SHP77 treated with DMSO at 0.1 percent for 48 hours (cell line): ENCODE measurements around the gene GAS7.

Experiments
- DNase-seq: peaks from one replicate; lab custom pipeline; 2025; lab: John Stamatoyannopoulos, UW

Gene GAS7

GRCh38 chr17:9981344-9981915 is 217.0 kb downstream of the GAS7 start:
- no peak for DNase-seq

- no peak for DNase-seq
Measured at GRCh38 chr17:9979463-9979995, 218.9 kb downstream of the GAS7 start.

- no peak for DNase-seq
Measured at GRCh38 chr17:9977180-9977575, 221.2 kb downstream of the GAS7 start.

GRCh38 chr17:9976283-9977179 is 221.9 kb downstream of the GAS7 start:
- DNase-seq, result no peak

GRCh38 chr17:9974448-9975381 is 223.7 kb downstream of the GAS7 start:
- DNase-seq, result no peak

- DNase-seq, result no peak
Measured at GRCh38 chr17:9973669-9974447, 224.5 kb downstream of the GAS7 start.

- DNase-seq, result no peak
Measured at GRCh38 chr17:9971991-9972390, 226.4 kb downstream of the GAS7 start.

GRCh38 chr17:9969301-9969935 is 229.0 kb downstream of the GAS7 start:
- no peak for DNase-seq

GRCh38 chr17:9968881-9969280 is 229.5 kb downstream of the GAS7 start:
- no peak for DNase-seq

- DNase-seq, result no peak
Measured at GRCh38 chr17:9968008-9968407, 230.4 kb downstream of the GAS7 start.

GRCh38 chr17:9959377-9959981 is 238.9 kb downstream of the GAS7 start:
- DNase-seq, result no peak

GRCh38 chr17:9958586-9959281 is 239.7 kb downstream of the GAS7 start:
- DNase-seq, result no peak

- DNase-seq, result no peak
Measured at GRCh38 chr17:9957244-9957643, 241.2 kb downstream of the GAS7 start.

GRCh38 chr17:9956474-9957131 is 241.8 kb downstream of the GAS7 start:
- no peak for DNase-seq

- DNase-seq, result no peak
Measured at GRCh38 chr17:9953492-9953891, 244.9 kb downstream of the GAS7 start.

GRCh38 chr17:9951803-9952202 is 246.6 kb downstream of the GAS7 start:
- DNase-seq, result no peak

GRCh38 chr17:9948928-9949327 is 249.5 kb downstream of the GAS7 start:
- no peak for DNase-seq

GRCh38 chr17:9944704-9945103 is 253.7 kb downstream of the GAS7 start:
- no peak for DNase-seq

GRCh38 chr17:9943343-9943742 is 255.1 kb downstream of the GAS7 start:
- DNase-seq, result no peak
